Nephron (organoid): ENCODE measurements around the gene RNF180.

ENCODE experiments used
- H3K27ac Mint-ChIP-seq, 3 experiments: 2 replicates each; pipeline ENCODE4 v1.8.0; 2020; ENCODE audit warnings: mixed read lengths in 3 of 3, mild to moderate bottlenecking in 2 of 3, moderate library complexity in 1 of 3
- H3K27me3 Mint-ChIP-seq: 2 replicates; pipeline ENCODE4 v1.8.0; 2021; ENCODE audit warnings: low read depth, mild to moderate bottlenecking, moderate library complexity, mixed read lengths
- H3K36me3 Mint-ChIP-seq: 2 replicates; pipeline ENCODE4 v1.8.0; 2020; ENCODE audit warnings: low read depth, mixed read lengths
- H3K4me1 Mint-ChIP-seq: 2 replicates; pipeline ENCODE4 v1.8.0; 2020; ENCODE audit warnings: mixed read lengths
- H3K4me3 Mint-ChIP-seq, 3 experiments: 2 replicates each; pipeline ENCODE4 v1.8.0; 2020; ENCODE audit warnings: mild to moderate bottlenecking in 3 of 3, mixed read lengths in 3 of 3, moderate library complexity in 2 of 3
- H3K9me3 Mint-ChIP-seq: 2 replicates; pipeline ENCODE4 v1.8.0; 2020; ENCODE audit warnings: mixed read lengths
- TF ChIP-seq, protein P1 (sequence below), 3 experiments: fragments of 200-600 bp; sonication (generic); IDR thresholded peaks; one replicate each; pipeline ENCODE4 v1.5.0; 2021; ENCODE audit warnings: antibody characterized with exemption in 3 of 3; ENCODE audit not compliant: unreplicated experiment in 3 of 3

Gene RNF180

DNA sequence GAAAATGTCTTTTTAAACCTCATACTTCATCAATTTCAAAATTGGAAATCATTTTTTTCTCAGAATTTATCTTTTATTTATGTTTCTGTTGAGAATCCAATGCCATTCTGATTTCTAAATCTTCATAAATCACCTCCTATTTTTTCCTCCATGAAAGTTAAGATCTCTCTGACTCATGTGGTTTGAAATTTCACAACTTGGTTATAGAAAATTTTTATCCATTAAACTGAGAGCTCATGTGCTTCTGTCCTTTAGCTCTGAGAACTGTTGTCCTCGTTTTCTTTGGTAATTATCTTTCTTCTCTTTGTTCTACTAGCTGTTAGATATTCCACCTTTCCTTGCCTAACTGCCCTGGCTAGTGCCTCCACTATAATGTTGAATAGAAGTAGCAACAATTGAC is 1.5 kb upstream of the RNF180 start:
- Mint-ChIP-seq H3K36me3 (no peaks in the 10 kb centered on the region), H3K27ac (peak overlapping the region in 1 of 3 experiments; percentile 92), H3K4me1 (peaks cover 6% of the 10 kb centered on the region), H3K4me3 (peak overlapping the region in 2 of 3 experiments; percentile 93 to 94), H3K27me3 (peaks cover 30% of the 10 kb centered on the region), H3K9me3 (no peaks in the 10 kb centered on the region)
- TF ChIP-seq, protein P1, sequence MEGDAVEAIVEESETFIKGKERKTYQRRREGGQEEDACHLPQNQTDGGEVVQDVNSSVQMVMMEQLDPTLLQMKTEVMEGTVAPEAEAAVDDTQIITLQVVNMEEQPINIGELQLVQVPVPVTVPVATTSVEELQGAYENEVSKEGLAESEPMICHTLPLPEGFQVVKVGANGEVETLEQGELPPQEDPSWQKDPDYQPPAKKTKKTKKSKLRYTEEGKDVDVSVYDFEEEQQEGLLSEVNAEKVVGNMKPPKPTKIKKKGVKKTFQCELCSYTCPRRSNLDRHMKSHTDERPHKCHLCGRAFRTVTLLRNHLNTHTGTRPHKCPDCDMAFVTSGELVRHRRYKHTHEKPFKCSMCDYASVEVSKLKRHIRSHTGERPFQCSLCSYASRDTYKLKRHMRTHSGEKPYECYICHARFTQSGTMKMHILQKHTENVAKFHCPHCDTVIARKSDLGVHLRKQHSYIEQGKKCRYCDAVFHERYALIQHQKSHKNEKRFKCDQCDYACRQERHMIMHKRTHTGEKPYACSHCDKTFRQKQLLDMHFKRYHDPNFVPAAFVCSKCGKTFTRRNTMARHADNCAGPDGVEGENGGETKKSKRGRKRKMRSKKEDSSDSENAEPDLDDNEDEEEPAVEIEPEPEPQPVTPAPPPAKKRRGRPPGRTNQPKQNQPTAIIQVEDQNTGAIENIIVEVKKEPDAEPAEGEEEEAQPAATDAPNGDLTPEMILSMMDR (IDR thresholded peaks at IDR 0.05; ENCODE audit: unreplicated experiment in 3 of 3), result no peak

DNA sequence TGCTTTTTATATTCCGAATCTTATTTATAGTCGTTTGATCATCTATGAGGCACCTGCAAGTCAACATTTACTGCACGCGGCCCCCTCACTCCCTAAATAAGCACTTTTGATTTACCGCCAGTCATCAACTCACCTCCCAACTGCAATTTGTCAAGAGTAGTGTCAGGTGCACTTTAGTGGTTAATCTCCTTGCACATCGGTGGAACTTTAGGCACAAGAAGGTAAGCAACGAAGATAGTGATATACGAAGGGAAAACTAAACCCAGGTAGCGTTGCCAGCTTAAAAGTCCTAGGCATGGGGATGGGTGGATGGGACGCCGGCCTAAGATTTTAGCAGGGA is 513 bp upstream of the RNF180 start:
- H3K4me3 Mint-ChIP-seq, result peak overlapping the region; percentile 93 to 94 (median 93)
- TF ChIP-seq, protein P1 (IDR thresholded peaks at IDR 0.05; ENCODE audit: unreplicated experiment in 3 of 3), result no peak
- no peaks in the 10 kb centered on the region for H3K9me3 Mint-ChIP-seq
- no peaks in the 10 kb centered on the region for H3K36me3 Mint-ChIP-seq
- H3K27ac Mint-ChIP-seq, result peak overlapping the region; percentile 67 to 92 (median 89)
- H3K27me3 Mint-ChIP-seq, result peaks cover 25% of the 10 kb centered on the region
- peaks cover 6% of the 10 kb centered on the region for H3K4me1 Mint-ChIP-seq

DNA sequence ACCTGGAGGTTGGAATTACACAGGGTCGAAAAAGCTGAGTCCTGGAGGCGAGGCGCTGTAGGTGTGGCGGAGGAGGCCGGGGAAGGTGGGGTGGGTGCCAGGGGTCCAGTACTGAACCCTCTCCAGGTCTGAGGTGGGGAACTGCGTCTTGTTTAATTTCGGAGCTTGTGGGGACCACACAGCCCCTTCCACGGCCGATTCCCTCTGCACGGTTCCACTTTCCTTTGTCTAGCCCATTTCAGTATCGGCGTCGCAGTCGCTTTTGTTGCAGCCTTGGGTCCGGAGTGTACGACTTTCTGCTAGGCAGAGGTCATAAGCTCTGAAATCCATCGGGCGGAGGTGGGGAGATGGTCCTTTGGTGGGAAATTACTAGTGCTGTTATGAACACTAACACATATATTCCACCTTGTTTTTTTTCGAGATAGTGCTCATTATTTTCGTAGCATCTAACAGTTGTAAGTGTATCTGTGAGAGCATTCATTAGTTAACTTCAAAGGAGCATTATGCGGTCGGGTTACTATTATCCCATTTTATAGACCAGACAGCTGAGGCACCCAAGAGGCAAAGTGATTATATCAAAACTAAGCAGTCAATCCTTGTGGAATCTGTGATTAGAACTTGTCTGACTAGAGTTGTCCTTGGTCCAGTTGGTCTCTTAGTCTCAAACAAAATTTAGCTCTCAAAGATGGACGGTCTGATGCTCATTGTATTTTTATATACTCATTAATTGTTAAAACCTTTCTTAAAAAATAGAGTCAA is 737 bp downstream of the RNF180 start:
- Mint-ChIP-seq H3K27ac (peak overlapping the region; percentile 71 to 92 (median 91)), H3K9me3 (no peaks in the 10 kb centered on the region), H3K36me3 (no peaks in the 10 kb centered on the region), H3K27me3 (peaks cover 25% of the 10 kb centered on the region), H3K4me3 (peak overlapping the region; percentile 87 to 92 (median 91)), H3K4me1 (peaks cover 6% of the 10 kb centered on the region)
- TF ChIP-seq, protein P1 (IDR thresholded peaks at IDR 0.05; ENCODE audit: unreplicated experiment in 3 of 3), result no peak

DNA sequence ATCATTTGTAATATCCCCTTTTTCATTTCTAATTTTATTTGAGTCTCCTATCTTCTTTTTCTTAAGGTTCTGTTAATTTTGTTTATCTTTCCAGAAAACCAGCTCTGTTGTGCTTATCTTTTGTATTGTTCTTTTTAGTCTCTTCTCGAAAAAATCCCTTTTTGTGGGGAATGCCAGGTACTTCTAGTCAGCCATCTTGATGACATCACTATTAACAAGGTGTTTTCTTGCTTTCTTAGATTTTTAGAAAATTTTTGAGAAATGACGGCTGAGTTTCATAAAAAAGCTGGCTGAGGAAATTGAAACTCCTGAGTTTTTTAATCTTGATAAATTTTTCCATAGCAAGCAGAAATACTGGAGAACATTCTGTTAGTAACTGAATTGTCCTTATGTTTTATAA is 10.7 kb downstream of the RNF180 start:
- no peak overlapping the region for H3K4me3 Mint-ChIP-seq
- H3K36me3 Mint-ChIP-seq, result peaks cover 6% of the 10 kb centered on the region
- TF ChIP-seq, protein P1 (IDR thresholded peaks at IDR 0.05; ENCODE audit: unreplicated experiment in 3 of 3), result no peak
- H3K9me3 Mint-ChIP-seq, result peaks cover 14% of the 10 kb centered on the region
- no peaks in the 10 kb centered on the region for H3K4me1 Mint-ChIP-seq
- H3K27ac Mint-ChIP-seq, result no peak overlapping the region
- no peaks in the 10 kb centered on the region for H3K27me3 Mint-ChIP-seq

DNA sequence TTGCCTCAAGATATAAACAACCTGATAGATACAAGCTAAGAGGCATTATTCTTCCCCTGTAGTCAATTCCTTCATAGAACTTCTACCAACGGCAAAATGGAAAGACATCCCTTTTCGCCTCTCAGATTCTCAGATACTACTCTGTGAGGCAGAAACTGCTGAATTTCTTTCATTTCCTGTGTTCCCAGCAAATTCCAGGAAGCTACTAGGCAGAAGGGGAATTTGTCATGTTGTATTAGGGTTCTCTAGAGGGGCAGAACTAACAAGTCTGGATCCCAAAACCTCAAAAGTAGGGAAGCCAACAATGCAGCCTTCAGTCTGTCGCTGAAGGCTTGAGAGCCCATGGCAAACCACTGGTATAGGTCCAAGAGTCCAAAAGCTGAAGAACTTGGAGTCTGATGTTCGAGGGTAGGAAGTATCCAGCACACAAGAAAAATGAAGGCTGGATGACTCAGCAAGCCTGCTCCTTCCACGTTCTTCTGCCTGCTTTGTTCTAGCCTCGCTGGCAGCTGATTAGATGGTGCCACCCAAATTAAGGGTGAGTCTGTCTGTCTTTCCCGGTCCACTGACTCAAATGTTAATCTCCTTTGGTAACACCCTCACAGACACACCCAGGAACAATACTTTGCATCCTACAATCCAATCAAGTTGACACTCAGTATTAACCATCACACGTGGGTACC is 15.2 kb downstream of the RNF180 start:
- H3K36me3 Mint-ChIP-seq, result no peaks in the 10 kb centered on the region
- H3K4me3 Mint-ChIP-seq, result no peak overlapping the region
- H3K27me3 Mint-ChIP-seq, result no peaks in the 10 kb centered on the region
- TF ChIP-seq, protein P1 (IDR thresholded peaks at IDR 0.05; ENCODE audit: unreplicated experiment in 3 of 3), result no peak
- H3K4me1 Mint-ChIP-seq, result no peaks in the 10 kb centered on the region
- H3K9me3 Mint-ChIP-seq, result peaks cover 6% of the 10 kb centered on the region
- no peak overlapping the region for H3K27ac Mint-ChIP-seq
